K562 (cell line): Measurements from ENCODE around the gene HERC3. TPM values are rescaled to one million over a fixed set of nuclear protein-coding genes. Genes with fewer than 3 reads are reported as not detected.
A peak's percentile ranks its signal among the peaks of the same experiment; 100 is the strongest.

Experiments
- ATAC-seq: fragments of 200-7000 bp; cut with Tn5 transposase; 3 replicates; pipeline ENCODE4 v1.9.1; 2020; ENCODE audit warnings: moderate library complexity
- BruUV-seq: library from RNA; stranded (reverse); fragments of 400-500 nt; replicated peaks from 2 replicates; lab custom pipeline; 2021; lab: Mats Ljungman, UMichigan
- CTCF ChIA-PET: fragments of 300-600 bp; formaldehyde crosslinking; extraction: SDS; loops from one replicate; lab custom pipeline; 2021; ENCODE audit warnings: low intra/inter-chr PET ratio; lab: Yijun Ruan, JAX
- POLR2A ChIA-PET: fragments of 300-600, 350-650 bp; sonication (Branson Sonifier 250); formaldehyde crosslinking; extraction: SDS; loops from one replicate; lab custom pipeline; 2021; ENCODE audit warnings: antibody characterized with exemption, inconsistent platforms; lab: Yijun Ruan, JAX
- DNase-seq, 4 experiments: peaks; one replicate each; pipeline versions ENCODE4 v3.0.0 to v3.0.0-alpha.2; 2011 to 2018; ENCODE audit warnings: low spot score in 3 of 4, mixed read lengths in 3 of 4; ENCODE audit errors: extremely low read depth in 1 of 4
- FAIRE-seq: peaks from 2 replicates; lab custom pipeline; 2011; peaks lifted over from hg19 to GRCh38; lab: Jason Lieb, UNC
- H2AFZ ChIP-seq: 2 replicates; pipeline ENCODE4 v1.6.0; 2011; ENCODE audit warnings: low read depth, low read length, control low read depth, inconsistent platforms
- H3K27ac ChIP-seq: fragments of 200-600 bp; 3 replicates; pipeline ENCODE4 v1.8.0; 2011; ENCODE audit warnings: low read depth, mild to moderate bottlenecking, control low read depth, inconsistent platforms, low read length, moderate library complexity, mixed read lengths; ENCODE audit errors: extremely low read depth
- H3K27me3 ChIP-seq, 2 experiments: fragments of 300-600 bp in 1 of 2; 2 replicates in 1 of 2; 3 replicates in 1 of 2; pipeline versions ENCODE4 v1.6.0 to v1.8.0; 2011; ENCODE audit warnings: inconsistent platforms in 2 of 2, low read length in 2 of 2, mild to moderate bottlenecking in 1 of 2, mixed read lengths in 1 of 2, moderate library complexity in 1 of 2; ENCODE audit not compliant: control insufficient read depth in 2 of 2, insufficient read depth in 2 of 2
- H3K36me3 ChIP-seq: fragments of 300-600 bp; 3 replicates; pipeline ENCODE4 v1.8.0; 2011; ENCODE audit warnings: mild to moderate bottlenecking, low read length, inconsistent platforms; ENCODE audit not compliant: control insufficient read depth, insufficient read depth
- H3K4me1 ChIP-seq, 2 experiments: fragments of 200-600 bp in 1 of 2; replicated peaks in 1 of 2; 2 replicates in 1 of 2; 3 replicates in 1 of 2; pipeline versions ENCODE4 v1.5.1 to v1.8.0; 2011; ENCODE audit warnings: inconsistent platforms in 2 of 2, low read length in 2 of 2, mild to moderate bottlenecking in 1 of 2, mixed read lengths in 1 of 2, moderate library complexity in 1 of 2; ENCODE audit not compliant: control insufficient read depth in 2 of 2, insufficient read depth in 2 of 2
- H3K4me2 ChIP-seq: 2 replicates; pipeline ENCODE4 v1.6.1; 2011; ENCODE audit warnings: low read length, control low read depth, inconsistent platforms, mixed read lengths; ENCODE audit not compliant: insufficient read depth
- H3K4me3 ChIP-seq: fragments of 200-600 bp; sonication (generic), shearing (Covaris generic); 2 replicates; pipeline ENCODE4 v1.5.1; 2016; ENCODE audit warnings: control low read depth, inconsistent platforms
- H3K79me2 ChIP-seq: fragments of 200-600 bp; 3 replicates; pipeline ENCODE4 v1.8.0; 2011; ENCODE audit warnings: low read length, inconsistent platforms; ENCODE audit not compliant: control insufficient read depth, insufficient read depth
- H3K9ac ChIP-seq, 2 experiments: 2 replicates each; pipeline versions ENCODE4 v1.6.0 to v1.6.1; 2011; ENCODE audit warnings: low read depth in 2 of 2, low read length in 2 of 2, control low read depth in 1 of 2, inconsistent platforms in 1 of 2, mild to moderate bottlenecking in 1 of 2, mixed read lengths in 1 of 2; ENCODE audit not compliant: insufficient read depth in 1 of 2
- H3K9me1 ChIP-seq: one replicate; pipeline ENCODE4 v1.6.0; 2011; ENCODE audit warnings: inconsistent platforms, mild to moderate bottlenecking, low read length, moderate library complexity; ENCODE audit not compliant: control insufficient read depth, insufficient read depth
- H3K9me3 ChIP-seq: replicated peaks from 2 replicates; pipeline ENCODE4 v1.5.1; 2011; ENCODE audit warnings: low read depth, low read length, inconsistent platforms; ENCODE audit not compliant: control insufficient read depth, insufficient read depth
- H4K20me1 ChIP-seq: replicated peaks from 2 replicates; pipeline ENCODE4 v1.6.1; 2011; ENCODE audit warnings: low read length, inconsistent platforms, mixed read lengths; ENCODE audit not compliant: control insufficient read depth, insufficient read depth
- E2F6 ChIP-seq, 2 experiments: IDR thresholded peaks; 2 replicates each; pipeline ENCODE4 v1.6.1; 2011; ENCODE audit warnings: borderline replicate concordance in 1 of 2, control low read depth in 1 of 2, low read depth in 1 of 2, low read length in 1 of 2, mild to moderate bottlenecking in 1 of 2, mixed read lengths in 1 of 2, moderate library complexity in 1 of 2; ENCODE audit not compliant: insufficient read depth in 1 of 2, insufficient read length in 1 of 2, poor library complexity in 1 of 2, severe bottlenecking in 1 of 2; ENCODE audit errors: extremely low read depth in 1 of 2
- NFE2 ChIP-seq: IDR thresholded peaks from 2 replicates; pipeline ENCODE4 v1.6.1; 2014; ENCODE audit warnings: antibody characterized with exemption, low read depth
- RHOXF2B ChIP-seq: fragments of 250-450 bp; sonication (Bioruptor Pico); conservative IDR thresholded peaks from 2 replicates; pipeline ENCODE4 v1.5.1; 2021
- SRSF3 ChIP-seq: fragments of 200-400 bp; formaldehyde crosslinking; IDR thresholded peaks from 2 replicates; pipeline ENCODE4 v1.6.1; 2016; ENCODE audit warnings: mild to moderate bottlenecking, low read length, moderate library complexity; ENCODE audit not compliant: insufficient read depth
- TRIM24 ChIP-seq, 2 experiments: fragments of 450-650 bp; IDR thresholded peaks; 2 replicates each; pipeline ENCODE4 v1.6.1; 2016
- WGBS: fragments of 100-300 bp; shearing (Covaris generic); methylation state at CpG from one replicate; pipeline ENCODE4 v1.1.6; 2016; ENCODE audit warnings: low coverage, mixed read lengths; ENCODE audit not compliant: insufficient coverage; ENCODE audit errors: missing lambda C conversion rate; 5-methylcytosine and 5-hydroxymethylcytosine counted together
- in situ Hi-C: fragments of 300-500 bp; cut with MboI; formaldehyde crosslinking; loops from 4 replicates; pipeline ENCODE4 v1.15.0; 2018; ENCODE audit warnings: inconsistent platforms, mixed read lengths
- intact Hi-C: fragments of 100-400 bp; cut with micrococcal nuclease; formaldehyde crosslinking; loops from 2 replicates; pipeline ENCODE4 v1.14.2; 2022
- polyA plus RNA-seq, 8 experiments: library from polyadenylated mRNA; depleted of rRNA in 4 of 8; stranded (reverse) in 5 of 8; unstranded in 3 of 8; fragments of >200 nt; fragmentation: Nextera tagmentation in 2 of 8; fragmentation: Illumina TruSeq in 1 of 8; extraction: Ambion mirVana in 2 of 8; extraction: Trizol in 1 of 8; gene quantifications; 2 replicates each; pipeline versions ENCODE4 v1.2.1 to v1.2.3, GENCODE V29; 2011 to 2014; ENCODE audit warnings: inconsistent platforms in 1 of 8, missing spikeins in 1 of 8
- small RNA-seq: library from RNA; depleted of rRNA; stranded (forward); fragments of <200 nt; gene quantifications from one replicate; pipeline ENCODE3, GENCODE V24; 2014
- total RNA-seq, 7 experiments: library from RNA; depleted of rRNA in 6 of 7; stranded (reverse); fragments of >200 nt in 6 of 7; fragmentation: Illumina TruSeq in 2 of 7; extraction: Trizol in 2 of 7; gene quantifications; 2 replicates each; pipeline versions ENCODE4 v1.2.1 to v1.2.3, GENCODE V29; 2011 to 2021; ENCODE audit warnings: low replicate concordance in 1 of 7

The HERC3 gene
- total and polyA plus RNA-seq, 9 of the 15 experiments (the other 6 are each of a cell fraction or from before 2014, with no cell fraction given): 1.8 to 13.1 (median 7.6) TPM

GRCh38 chr4:88757776-88758175, 165.5 kb downstream of the HERC3 start:
- H3K4me1 ChIP-seq: peaks cover 7 to 22% of the 10 kb centered on the region in 2 experiments; a peak in 4 of 5 replicates

More at GRCh38 chr4:88757776-88758175, 165.5 kb downstream of the HERC3 start:
- ATAC-seq (peak; percentile 25; the same call in 2 of the 3 replicates), FAIRE-seq (no peak), DNase-seq (peak in 1 of 4 experiments; percentile 10)
- peaks cover 5% of the 10 kb centered on the region; the same call in 1 of the 2 replicates for H4K20me1 ChIP-seq
- H3K9me1 ChIP-seq: no peaks in the 10 kb centered on the region
- no peak overlapping the region for H3K9ac ChIP-seq
- in situ Hi-C loops: no loop called here
- no peaks in the 10 kb centered on the region for H3K9me3 ChIP-seq
- H3K27me3 ChIP-seq: no peaks in the 10 kb centered on the region
- no peaks in the 10 kb centered on the region for H3K79me2 ChIP-seq
- peak overlapping the region; percentile 53; the same call in 1 of the 2 replicates for H2AFZ ChIP-seq
- intact Hi-C loops: no loop called here
- H3K4me3 ChIP-seq: no peak overlapping the region
- peak overlapping the region; percentile 16; the same call in 1 of the 3 replicates for H3K27ac ChIP-seq
- TF ChIP-seq E2F6 (IDR thresholded peaks at IDR 0.05; ENCODE audit: borderline replicate concordance in 1 of 2, extremely low read depth in 1 of 2, insufficient read depth in 1 of 2, insufficient read length in 1 of 2, low read depth in 1 of 2, low read length in 1 of 2, poor library complexity in 1 of 2, severe bottlenecking in 1 of 2): peak in 1 of 2 experiments; percentile 12
- TF ChIP-seq TRIM24 (IDR thresholded peaks at IDR 0.05): no peak
- TF ChIP-seq SRSF3: no peak
- TF ChIP-seq NFE2: no peak
- no peak for TF ChIP-seq RHOXF2B
- WGBS: 58% methylated on average over 6 of the region's 6 CpGs
- POLR2A ChIA-PET: interaction anchor here (0.6 kb wide), 1 partner anchor 206 kb away, joined by 3 read pairs; no protein-coding TSS in a partner anchor
- H3K4me2 ChIP-seq: peak overlapping the region; percentile 34; the same call in 1 of the 2 replicates
- H3K36me3 ChIP-seq: peaks cover 8% of the 10 kb centered on the region
- BruUV-seq: no TSS peak
- CTCF ChIA-PET: no interaction called here

Small RNAs within 50 kb of the gene (small RNA-seq; reads per million reads assigned to genes)
- gene RF02115 (not detected), gene RNU6-33P (not detected)

Other genes starting within 250 kb of the HERC3 start
- gene HERC6, start 213.6 kb upstream of the HERC3 start, total RNA-seq (2014; rRNA removed): 0.53 and 0.68 TPM in 2 replicates
- gene HERC6, start 213.6 kb upstream of the HERC3 start, total RNA-seq (2014; rRNA removed; fragmentation: Illumina TruSeq; extraction: Trizol): 0.15 and 0.19 TPM in 2 replicates
- gene HERC6, start 213.6 kb upstream of the HERC3 start, total RNA-seq (2015; rRNA removed; fragmentation: Illumina TruSeq; extraction: Trizol): 0.15 and 0.40 TPM in 2 replicates
- 0.09 and 0.51 TPM in 2 replicates for gene HERC6, start 213.6 kb upstream of the HERC3 start, total RNA-seq (2021)
- gene HERC6, start 213.6 kb upstream of the HERC3 start, polyA plus RNA-seq (2011; rRNA removed): 0.20 and 0.33 TPM in 2 replicates
- gene HERC6, start 213.6 kb upstream of the HERC3 start, polyA plus RNA-seq (2014; fragmentation: Illumina TruSeq; extraction: Trizol): 0.08 and 0.12 TPM in 2 replicates
- under 1 TPM; 0.01 to 0.04 TPM for gene HERC6, start 213.6 kb upstream of the HERC3 start, polyA plus RNA-seq (2014; fragmentation: Nextera tagmentation; extraction: Ambion mirVana)
- 0.15 TPM in 1 of 2 replicates, not detected in the other for gene HERC6, start 213.6 kb upstream of the HERC3 start, polyA plus RNA-seq (2014; rRNA removed)
- gene HERC5, start 135.4 kb upstream of the HERC3 start, total RNA-seq (2014; rRNA removed): not detected in 2 replicates
- gene HERC5, start 135.4 kb upstream of the HERC3 start, total RNA-seq (2014; rRNA removed; fragmentation: Illumina TruSeq; extraction: Trizol): not detected in 2 replicates
- gene HERC5, start 135.4 kb upstream of the HERC3 start, total RNA-seq (2015; rRNA removed; fragmentation: Illumina TruSeq; extraction: Trizol): not detected in 2 replicates
- 0.07 and 0.18 TPM in 2 replicates for gene HERC5, start 135.4 kb upstream of the HERC3 start, total RNA-seq (2021)
- gene HERC5, start 135.4 kb upstream of the HERC3 start, polyA plus RNA-seq (2011; rRNA removed): not detected in 2 replicates
- gene HERC5, start 135.4 kb upstream of the HERC3 start, polyA plus RNA-seq (2014; fragmentation: Illumina TruSeq; extraction: Trizol): not detected in 2 replicates
- not detected for gene HERC5, start 135.4 kb upstream of the HERC3 start, polyA plus RNA-seq (2014; fragmentation: Nextera tagmentation; extraction: Ambion mirVana)
- not detected in 2 replicates for gene HERC5, start 135.4 kb upstream of the HERC3 start, polyA plus RNA-seq (2014; rRNA removed)
- gene PYURF, start 68.7 kb upstream of the HERC3 start, total RNA-seq (2014; rRNA removed): 158 and 161 TPM in 2 replicates
- 125 and 139 TPM in 2 replicates for gene PYURF, start 68.7 kb upstream of the HERC3 start, total RNA-seq (2014; rRNA removed; fragmentation: Illumina TruSeq; extraction: Trizol)
- gene PYURF, start 68.7 kb upstream of the HERC3 start, total RNA-seq (2015; rRNA removed; fragmentation: Illumina TruSeq; extraction: Trizol): 103 and 108 TPM in 2 replicates
- gene PYURF, start 68.7 kb upstream of the HERC3 start, total RNA-seq (2021): 93.9 and 104 TPM in 2 replicates
- 109 and 136 TPM in 2 replicates for gene PYURF, start 68.7 kb upstream of the HERC3 start, polyA plus RNA-seq (2011; rRNA removed)
- 89.7 and 95.8 TPM in 2 replicates for gene PYURF, start 68.7 kb upstream of the HERC3 start, polyA plus RNA-seq (2014; fragmentation: Illumina TruSeq; extraction: Trizol)
- gene PYURF, start 68.7 kb upstream of the HERC3 start, polyA plus RNA-seq (2014; fragmentation: Nextera tagmentation; extraction: Ambion mirVana): 10 to 100 TPM; 22.5 to 42.8 TPM
- 199 and 229 TPM in 2 replicates for gene PYURF, start 68.7 kb upstream of the HERC3 start, polyA plus RNA-seq (2014; rRNA removed)
- 6.5 and 7.1 TPM in 2 replicates for gene NAP1L5, start 105.3 kb downstream of the HERC3 start, total RNA-seq (2014; rRNA removed)
- 7.2 and 8.0 TPM in 2 replicates for gene NAP1L5, start 105.3 kb downstream of the HERC3 start, total RNA-seq (2014; rRNA removed; fragmentation: Illumina TruSeq; extraction: Trizol)
- gene NAP1L5, start 105.3 kb downstream of the HERC3 start, total RNA-seq (2015; rRNA removed; fragmentation: Illumina TruSeq; extraction: Trizol): 3.8 and 4.3 TPM in 2 replicates
- 5.2 and 5.4 TPM in 2 replicates for gene NAP1L5, start 105.3 kb downstream of the HERC3 start, total RNA-seq (2021)
- 6.1 and 7.0 TPM in 2 replicates for gene NAP1L5, start 105.3 kb downstream of the HERC3 start, polyA plus RNA-seq (2011; rRNA removed)
- gene NAP1L5, start 105.3 kb downstream of the HERC3 start, polyA plus RNA-seq (2014; fragmentation: Illumina TruSeq; extraction: Trizol): 8.9 and 9.4 TPM in 2 replicates
- 1 to 10 TPM; 2.4 to 4.3 TPM for gene NAP1L5, start 105.3 kb downstream of the HERC3 start, polyA plus RNA-seq (2014; fragmentation: Nextera tagmentation; extraction: Ambion mirVana)
- 10.6 and 10.9 TPM in 2 replicates for gene NAP1L5, start 105.3 kb downstream of the HERC3 start, polyA plus RNA-seq (2014; rRNA removed)